H1 (cell line): Measurements from ENCODE around the gene KCNAB3.

Experiments
- BACH1 ChIP-seq: IDR thresholded peaks from 2 replicates; pipeline ENCODE4 v1.6.1; 2012; ENCODE audit warnings: low read length, improper control_type of control experiment
- EZH2 ChIP-seq: fragments of 200-600 bp; sonication (generic); IDR thresholded peaks from 2 replicates; pipeline ENCODE4 v1.7.1; 2012; ENCODE audit warnings: low read depth, mild to moderate bottlenecking, moderate library complexity, low read length, inconsistent platforms; ENCODE audit not compliant: severe bottlenecking
- JUN ChIP-seq: IDR thresholded peaks from 2 replicates; pipeline ENCODE4 v1.6.1; 2011; ENCODE audit warnings: low read depth, mild to moderate bottlenecking, improper control_type of control experiment, low read length
- POLR2A ChIP-seq, 2 experiments: IDR thresholded peaks; 1 replicate in 1 of 2; 2 replicates in 1 of 2; pipeline ENCODE4 v1.6.1; 2011; ENCODE audit warnings: low read depth in 2 of 2, low read length in 2 of 2, mild to moderate bottlenecking in 2 of 2; ENCODE audit errors: control extremely low read depth in 1 of 2
- TEAD4 ChIP-seq: IDR thresholded peaks from 2 replicates; pipeline ENCODE4 v1.6.1; 2012; ENCODE audit warnings: low read depth, low read length, inconsistent platforms, mixed read lengths
- TF ChIP-seq, protein P1 (sequence below), 3 experiments: IDR thresholded peaks; 1 replicate in 2 of 3; 2 replicates in 1 of 3; pipeline versions ENCODE4 v1.5.1 to v1.6.1; 2011; ENCODE audit warnings: low read length in 3 of 3, mild to moderate bottlenecking in 3 of 3, inconsistent platforms in 2 of 3, low read depth in 1 of 3, moderate library complexity in 1 of 3; ENCODE audit not compliant: insufficient read depth in 1 of 3; ENCODE audit errors: control extremely low read depth in 1 of 3

DNA sequence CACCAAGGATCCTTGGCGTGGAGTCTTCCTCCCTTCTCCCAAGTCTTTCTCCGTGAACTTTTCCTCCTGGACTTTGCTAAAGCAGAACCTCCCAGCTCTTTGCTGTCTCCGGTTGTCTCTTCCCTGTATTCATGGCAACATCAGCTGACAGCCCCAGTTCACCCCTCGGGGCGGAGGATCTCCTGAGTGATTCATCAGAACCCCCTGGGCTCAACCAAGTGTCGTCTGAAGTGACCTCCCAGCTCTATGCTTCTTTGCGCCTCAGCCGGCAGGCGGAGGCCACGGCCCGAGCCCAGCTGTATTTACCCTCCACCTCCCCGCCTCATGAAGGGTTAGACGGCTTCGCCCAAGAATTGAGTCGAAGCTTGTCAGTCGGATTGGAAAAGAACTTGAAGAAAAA lies 3.3 kb upstream of the KCNAB3 start:
- no peak for TF ChIP-seq POLR2A (IDR thresholded peaks at IDR 0.05; ENCODE audit: control extremely low read depth in 1 of 2, low read depth in 2 of 2, low read length in 2 of 2)
- no peak for TF ChIP-seq BACH1
- TF ChIP-seq, protein P1, sequence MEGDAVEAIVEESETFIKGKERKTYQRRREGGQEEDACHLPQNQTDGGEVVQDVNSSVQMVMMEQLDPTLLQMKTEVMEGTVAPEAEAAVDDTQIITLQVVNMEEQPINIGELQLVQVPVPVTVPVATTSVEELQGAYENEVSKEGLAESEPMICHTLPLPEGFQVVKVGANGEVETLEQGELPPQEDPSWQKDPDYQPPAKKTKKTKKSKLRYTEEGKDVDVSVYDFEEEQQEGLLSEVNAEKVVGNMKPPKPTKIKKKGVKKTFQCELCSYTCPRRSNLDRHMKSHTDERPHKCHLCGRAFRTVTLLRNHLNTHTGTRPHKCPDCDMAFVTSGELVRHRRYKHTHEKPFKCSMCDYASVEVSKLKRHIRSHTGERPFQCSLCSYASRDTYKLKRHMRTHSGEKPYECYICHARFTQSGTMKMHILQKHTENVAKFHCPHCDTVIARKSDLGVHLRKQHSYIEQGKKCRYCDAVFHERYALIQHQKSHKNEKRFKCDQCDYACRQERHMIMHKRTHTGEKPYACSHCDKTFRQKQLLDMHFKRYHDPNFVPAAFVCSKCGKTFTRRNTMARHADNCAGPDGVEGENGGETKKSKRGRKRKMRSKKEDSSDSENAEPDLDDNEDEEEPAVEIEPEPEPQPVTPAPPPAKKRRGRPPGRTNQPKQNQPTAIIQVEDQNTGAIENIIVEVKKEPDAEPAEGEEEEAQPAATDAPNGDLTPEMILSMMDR (IDR thresholded peaks at IDR 0.05; ENCODE audit: control extremely low read depth in 1 of 3, insufficient read depth in 1 of 3, low read depth in 1 of 3, low read length in 3 of 3) = no peak
- TF ChIP-seq TEAD4 = no peak
- no peak for TF ChIP-seq EZH2
- TF ChIP-seq JUN = no peak
